HepG2 (cell line): ENCODE measurements around the gene WDR70. TPM values are rescaled to one million over a fixed set of nuclear protein-coding genes. Genes with fewer than 3 reads are reported as not detected.
A peak's percentile ranks its signal among the peaks of the same experiment; 100 is the strongest.

Experiments
- ATAC-seq: fragments of 200-7000 bp; cut with Tn5 transposase; 3 replicates; pipeline ENCODE4 v1.9.1; 2020; ENCODE audit warnings: mild to moderate bottlenecking, moderate library complexity
- BruUV-seq: library from RNA; stranded (reverse); fragments of 400-500 nt; replicated peaks from 2 replicates; lab custom pipeline; 2021; lab: Mats Ljungman, UMichigan
- CTCF ChIA-PET: fragments of 300-600 bp; formaldehyde crosslinking; extraction: SDS; loops from one replicate; lab custom pipeline; 2021; ENCODE audit warnings: low total read pairs, inconsistent platforms, low intra/inter-chr PET ratio; lab: Yijun Ruan, JAX
- POLR2A ChIA-PET: fragments of 350-600 bp; sonication (Branson Sonifier 250); formaldehyde crosslinking; loops from one replicate; lab custom pipeline; 2020; ENCODE audit warnings: antibody characterized with exemption, inconsistent platforms; lab: Yijun Ruan, JAX
- DNase-seq: peaks from one replicate; pipeline ENCODE4 v3.0.0-alpha.2; 2015; ENCODE audit warnings: low spot score
- FAIRE-seq: peaks from 3 replicates; lab custom pipeline; 2011; peaks lifted over from hg19 to GRCh38; lab: Jason Lieb, UNC
- H2AFZ ChIP-seq: one replicate; pipeline ENCODE4 v1.6.1; 2011; ENCODE audit warnings: low read length, inconsistent platforms
- H3K27ac ChIP-seq: fragments of 300-600 bp; 3 replicates; pipeline ENCODE4 v1.8.0; 2011; ENCODE audit warnings: mixed run types, mild to moderate bottlenecking, mixed read lengths, low read length, inconsistent platforms; ENCODE audit not compliant: insufficient read depth; ENCODE audit errors: extremely low read length
- H3K27me3 ChIP-seq, 2 experiments: fragments of 200-600 bp in 1 of 2; 2 replicates in 1 of 2; 3 replicates in 1 of 2; pipeline versions ENCODE4 v1.6.0 to v1.8.0; 2011; ENCODE audit warnings: low read length in 2 of 2, mild to moderate bottlenecking in 2 of 2, moderate library complexity in 2 of 2, inconsistent platforms in 1 of 2; ENCODE audit not compliant: insufficient read depth in 2 of 2, control insufficient read depth in 1 of 2
- H3K36me3 ChIP-seq, 2 experiments: fragments of 200-600 bp in 1 of 2; replicated peaks in 1 of 2; 2 replicates in 1 of 2; 3 replicates in 1 of 2; pipeline versions ENCODE4 v1.5.1 to v1.8.0; 2011; ENCODE audit warnings: low read length in 2 of 2, inconsistent platforms in 1 of 2; ENCODE audit not compliant: insufficient read depth in 2 of 2, control insufficient read depth in 1 of 2
- H3K4me1 ChIP-seq: 2 replicates; pipeline ENCODE4 v1.5.1; 2012; ENCODE audit warnings: low read length, inconsistent platforms; ENCODE audit not compliant: insufficient read depth
- H3K4me2 ChIP-seq: 2 replicates; pipeline ENCODE4 v1.6.0; 2011; ENCODE audit warnings: low read depth, low read length, inconsistent platforms
- H3K4me3 ChIP-seq, 3 experiments: fragments of 200-600 bp in 1 of 3; sonication (generic), shearing (Covaris generic) in 1 of 3; replicated peaks in 1 of 3; 2 replicates each; pipeline ENCODE4 v1.5.1; 2011 to 2016; ENCODE audit warnings: low read length in 3 of 3, inconsistent platforms in 2 of 3, low read depth in 2 of 3, mild to moderate bottlenecking in 2 of 3, control low read depth in 1 of 3, mixed read lengths in 1 of 3; ENCODE audit not compliant: insufficient read depth in 1 of 3
- H3K79me2 ChIP-seq: one replicate; pipeline ENCODE4 v1.6.1; 2011; ENCODE audit warnings: low read length, inconsistent platforms; ENCODE audit not compliant: insufficient read depth
- H3K9ac ChIP-seq: 2 replicates; pipeline ENCODE4 v1.6.0; 2011; ENCODE audit warnings: mild to moderate bottlenecking, low read depth, low read length, inconsistent platforms; ENCODE audit not compliant: insufficient read depth
- H3K9me3 ChIP-seq: 2 replicates; pipeline ENCODE4 v1.5.1; 2012; ENCODE audit warnings: mild to moderate bottlenecking, low read length
- H4K20me1 ChIP-seq: 2 replicates; pipeline ENCODE4 v1.6.0; 2011; ENCODE audit warnings: inconsistent platforms, mild to moderate bottlenecking, low read length, moderate library complexity; ENCODE audit not compliant: insufficient read depth
- EP300 ChIP-seq, 3 experiments: sonication (generic) in 1 of 3; formaldehyde crosslinking in 1 of 3; IDR thresholded peaks; 2 replicates each; pipeline versions ENCODE4 v1.5.1 to v1.6.1; 2011 to 2020; ENCODE audit warnings: low read depth in 2 of 3, low read length in 2 of 3, borderline replicate concordance in 1 of 3, improper control_type of control experiment in 1 of 3, mild to moderate bottlenecking in 1 of 3, missing genetic modification reagents in 1 of 3, moderate library complexity in 1 of 3
- HCFC1 ChIP-seq: fragments of 150-350 bp; IDR thresholded peaks from 2 replicates; pipeline ENCODE4 v1.6.1; 2014; ENCODE audit warnings: low read depth, low read length
- KDM4B ChIP-seq: sonication (generic); formaldehyde crosslinking; IDR thresholded peaks from 2 replicates; pipeline ENCODE4 v1.4.0; 2020; ENCODE audit warnings: missing genetic modification reagents
- NCOA5 ChIP-seq: sonication (generic); formaldehyde crosslinking; IDR thresholded peaks from 2 replicates; pipeline ENCODE4 v1.4.0; 2020; ENCODE audit warnings: missing genetic modification reagents
- RFX5 ChIP-seq: IDR thresholded peaks from 2 replicates; pipeline ENCODE4 v1.6.1; 2011; ENCODE audit warnings: low read depth, low read length, improper control_type of control experiment
- TBX2 ChIP-seq: sonication (generic); formaldehyde crosslinking; IDR thresholded peaks from 2 replicates; pipeline ENCODE4 v1.5.0; 2020; ENCODE audit warnings: missing genetic modification reagents, mild to moderate bottlenecking, borderline replicate concordance
- ZFX ChIP-seq: sonication (generic); formaldehyde crosslinking; IDR thresholded peaks from 2 replicates; pipeline ENCODE4 v1.4.0; 2020; ENCODE audit warnings: mild to moderate bottlenecking, low read depth, missing genetic modification reagents, moderate library complexity
- ZNF160 ChIP-seq: sonication (generic); formaldehyde crosslinking; IDR thresholded peaks from 2 replicates; pipeline ENCODE4 v1.8.0; 2022; ENCODE audit warnings: mild to moderate bottlenecking, inconsistent platforms, missing genetic modification reagents
- WGBS: methylation state at CpG from one replicate; pipeline ENCODE4 v1.1.6; 2017; ENCODE audit warnings: low lambda C conversion rate; 5-methylcytosine and 5-hydroxymethylcytosine counted together
- in situ Hi-C: cut with HindIII; loops from 2 replicates; pipeline ENCODE4 v1.10.0; 2017; ENCODE audit warnings: low pct_unique_long_range_greater_than_20kb; ENCODE audit not compliant: extremely low pct_ligation_motif_present
- intact Hi-C: fragments of 100-400 bp; cut with micrococcal nuclease; formaldehyde crosslinking; loops from one replicate; pipeline ENCODE4 v1.10.0; 2022; ENCODE audit not compliant: unreplicated experiment
- polyA plus RNA-seq, 8 experiments: library from polyadenylated mRNA; depleted of rRNA in 3 of 8; stranded (reverse) in 7 of 8; unstranded in 1 of 8; fragments of >200 nt; fragmentation: Illumina TruSeq in 4 of 8; extraction: Trizol in 4 of 8; gene quantifications; 2 replicates each; pipeline versions ENCODE4 v1.2.1 to v1.2.3, GENCODE V29; 2011 to 2016; ENCODE audit warnings: low read depth in 4 of 8, missing spikeins in 1 of 8, mixed read lengths in 1 of 8; ENCODE audit not compliant: insufficient read depth in 1 of 8
- total RNA-seq, 5 experiments: library from RNA; depleted of rRNA; stranded (reverse); fragments of >200 nt; fragmentation: Illumina TruSeq; extraction: Trizol; gene quantifications; 2 replicates each; pipeline ENCODE4 v1.2.3, GENCODE V29; 2016; ENCODE audit warnings: low read depth in 1 of 5
- TF ChIP-seq, protein P1 (sequence below): IDR thresholded peaks from 2 replicates; pipeline ENCODE4 v1.6.1; 2016; ENCODE audit warnings: low read depth, control low read depth

Gene WDR70
- total and polyA plus RNA-seq, 2 of the 13 experiments (the other 11 are each of a cell fraction or from before 2014, with no cell fraction given) = 14.6 to 30.6 TPM

DNA sequence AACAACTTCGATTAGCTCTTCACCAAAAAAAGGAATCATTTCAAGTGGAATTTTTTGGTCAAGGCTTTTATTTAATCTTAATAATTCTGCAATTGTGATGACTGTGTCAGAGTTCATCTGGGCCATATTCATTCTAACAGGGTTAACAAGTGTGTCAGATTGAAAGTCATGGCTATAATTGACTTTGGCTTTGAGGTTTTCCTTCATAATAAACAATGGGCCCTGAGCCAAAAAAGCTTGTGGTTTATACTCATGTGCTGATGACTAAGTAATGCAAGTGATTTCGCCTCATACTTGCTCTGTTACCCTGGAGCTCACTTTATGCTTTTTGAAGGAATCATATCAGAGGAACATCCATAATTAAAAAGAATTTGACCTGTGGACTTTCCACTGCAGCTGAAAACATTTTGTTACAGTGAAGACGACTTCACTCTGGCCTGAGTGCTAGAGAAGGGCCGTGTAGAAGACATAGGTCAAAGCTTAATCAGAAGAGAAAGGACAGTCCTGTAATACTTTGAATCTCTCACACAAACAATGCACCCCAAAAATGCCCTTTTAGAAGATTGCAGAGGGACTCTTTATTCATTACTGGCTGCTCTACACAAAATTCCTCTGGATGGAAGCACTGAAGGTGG, 359.1 kb downstream of the WDR70 start:
- BruUV-seq = no TSS peak
- H3K27me3 ChIP-seq = no peaks in the 10 kb centered on the region
- H3K9ac ChIP-seq = no peak overlapping the region
- POLR2A ChIA-PET = no interaction called here
- no peak overlapping the region for H2AFZ ChIP-seq
- in situ Hi-C loops (no loop called here), intact Hi-C loops (no loop called here)
- peak; percentile 16 for DNase-seq
- H3K9me3 ChIP-seq = no peaks in the 10 kb centered on the region
- no peak for ATAC-seq
- no peaks in the 10 kb centered on the region for H3K4me1 ChIP-seq
- H3K36me3 ChIP-seq = peaks cover 0 to 2% of the 10 kb centered on the region in 2 experiments; a peak in 2 of 5 replicates
- no peak overlapping the region for H3K4me3 ChIP-seq
- H3K4me2 ChIP-seq = no peak overlapping the region
- no peaks in the 10 kb centered on the region for H3K79me2 ChIP-seq
- no peak overlapping the region for H3K27ac ChIP-seq
- no peaks in the 10 kb centered on the region for H4K20me1 ChIP-seq
- TF ChIP-seq, protein P1, sequence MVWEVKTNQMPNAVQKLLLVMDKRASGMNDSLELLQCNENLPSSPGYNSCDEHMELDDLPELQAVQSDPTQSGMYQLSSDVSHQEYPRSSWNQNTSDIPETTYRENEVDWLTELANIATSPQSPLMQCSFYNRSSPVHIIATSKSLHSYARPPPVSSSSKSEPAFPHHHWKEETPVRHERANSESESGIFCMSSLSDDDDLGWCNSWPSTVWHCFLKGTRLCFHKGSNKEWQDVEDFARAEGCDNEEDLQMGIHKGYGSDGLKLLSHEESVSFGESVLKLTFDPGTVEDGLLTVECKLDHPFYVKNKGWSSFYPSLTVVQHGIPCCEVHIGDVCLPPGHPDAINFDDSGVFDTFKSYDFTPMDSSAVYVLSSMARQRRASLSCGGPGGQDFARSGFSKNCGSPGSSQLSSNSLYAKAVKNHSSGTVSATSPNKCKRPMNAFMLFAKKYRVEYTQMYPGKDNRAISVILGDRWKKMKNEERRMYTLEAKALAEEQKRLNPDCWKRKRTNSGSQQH (CRISPR knock-in tag) = no peak
- TF ChIP-seq ZNF160 (no peak), HCFC1 (no peak), TBX2 (CRISPR knock-in tag) (no peak), NCOA5 (CRISPR knock-in tag) (no peak), RFX5 (no peak), EP300 (IDR thresholded peaks at IDR 0.05; ENCODE audit: low read depth in 2 of 2, low read length in 2 of 2) (no peak), EP300 (CRISPR knock-in tag; IDR thresholded peaks at IDR 0.05; ENCODE audit: borderline replicate concordance) (no peak), ZFX (CRISPR knock-in tag) (no peak), KDM4B (CRISPR knock-in tag) (no peak)
- FAIRE-seq = no peak
- 90% methylated on average over 4 of the region's 4 CpGs for WGBS
- CTCF ChIA-PET = no interaction called here
